T-helper 2 cell treated with Interferon-gamma antibody and Interleukin-4, amounts not matched to agents 100 ng/mL and 5 ng/mL, for 36 hours (primary cell): Measurements from ENCODE around the gene LOXL1. TPM values are rescaled to one million over a fixed set of nuclear protein-coding genes. Genes with fewer than 3 reads are reported as not detected.

ENCODE experiments used
- intact Hi-C: fragments of 100-400 bp; cut with micrococcal nuclease; formaldehyde crosslinking; loops from one replicate; pipeline ENCODE4 v1.15.1; 2023
- total RNA-seq: library from RNA; stranded (reverse); gene quantifications from 2 replicates; pipeline ENCODE4 v1.2.3, GENCODE V29; 2022

Gene LOXL1
- 0.70 TPM in 2 replicates for total RNA-seq

- intact Hi-C loops, result no loop called here
Measured at GRCh38 chr15:73926219-73927002, at the start of gene LOXL1. TSS of gene LOXL1 (plus strand) at chr15:73926462. CDS start at chr15:73926784, 322 bp downstream.

GRCh38 chr15:73879426-73879825, 46.8 kb upstream of the LOXL1 start:
- intact Hi-C loops, result loop anchor here (10.0 kb wide), 1 partner anchor 85 kb away; no protein-coding TSS in a partner anchor

GRCh38 chr15:73881579-73882320, 44.5 kb upstream of the LOXL1 start:
- intact Hi-C loops, result no loop called here

GRCh38 chr15:73882761-73883419, 43.4 kb upstream of the LOXL1 start:
- intact Hi-C loops, result no loop called here

- intact Hi-C loops, result no loop called here
Measured at GRCh38 chr15:73884159-73884558, 42.1 kb upstream of the LOXL1 start.

GRCh38 chr15:73885954-73886700, 40.1 kb upstream of the LOXL1 start:
- intact Hi-C loops, result no loop called here

GRCh38 chr15:73886717-73887345, 39.4 kb upstream of the LOXL1 start:
- intact Hi-C loops, result no loop called here

GRCh38 chr15:73887481-73887880, 38.8 kb upstream of the LOXL1 start:
- intact Hi-C loops, result no loop called here

GRCh38 chr15:73888224-73889041, 37.8 kb upstream of the LOXL1 start:
- intact Hi-C loops, result no loop called here

GRCh38 chr15:73889053-73889761, 37.1 kb upstream of the LOXL1 start:
- intact Hi-C loops, result no loop called here

- intact Hi-C loops, result no loop called here
Measured at GRCh38 chr15:73889762-73890124, 36.5 kb upstream of the LOXL1 start.

GRCh38 chr15:73891328-73892315, 34.6 kb upstream of the LOXL1 start:
- intact Hi-C loops, result no loop called here

GRCh38 chr15:73892446-73893226, 33.6 kb upstream of the LOXL1 start:
- intact Hi-C loops, result no loop called here

GRCh38 chr15:73894133-73894814, 32.0 kb upstream of the LOXL1 start:
- intact Hi-C loops, result no loop called here

GRCh38 chr15:73897441-73898261, 28.6 kb upstream of the LOXL1 start:
- intact Hi-C loops, result no loop called here
